ENCODE results near the gene CTRB2.
"Not testable (repeated sequence)": the region's sequence is repeated elsewhere in the genome, so short reads cannot be mapped to it uniquely, and the experiment has no call there.

Gene CTRB2

GRCh38 chr16:75208861-75209505 lies 2.0 kb upstream of the CTRB2 start:
- DNase-seq (ENCODE audit: insufficient read length, low spot score): no peak
- FAIRE-seq: no peak

DNA sequence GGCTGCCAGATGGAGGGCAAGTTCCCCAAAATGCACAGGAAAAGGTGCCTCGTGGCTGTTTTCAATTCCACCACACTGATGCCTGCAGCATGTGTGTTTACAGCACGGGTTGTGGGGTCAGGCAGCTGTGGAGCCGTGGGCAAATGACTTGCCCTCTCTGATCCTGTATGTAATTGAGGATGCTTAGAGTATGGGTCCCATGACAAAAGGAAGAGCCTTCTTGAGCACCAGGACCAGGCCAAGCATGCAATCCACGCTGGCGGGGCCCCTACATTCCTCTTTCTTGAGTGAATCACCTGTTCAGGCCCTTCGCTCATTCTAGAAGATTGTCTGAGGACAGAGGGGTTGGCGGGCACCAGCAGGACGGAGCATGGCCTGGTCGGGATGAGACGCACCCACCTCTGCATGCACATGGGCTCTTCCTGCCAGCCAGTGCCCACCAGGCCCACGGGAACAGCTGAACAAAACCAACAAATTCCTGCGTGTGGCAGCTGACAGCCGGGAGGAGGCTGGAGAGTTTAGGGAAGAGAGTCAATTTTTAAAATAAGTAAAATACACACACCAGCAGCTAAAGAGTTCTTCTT lies 1.4 kb upstream of the CTRB2 start:
- no peak for DNase-seq (ENCODE audit: insufficient read length, low spot score)
- peak; percentile 4 for FAIRE-seq

DNA sequence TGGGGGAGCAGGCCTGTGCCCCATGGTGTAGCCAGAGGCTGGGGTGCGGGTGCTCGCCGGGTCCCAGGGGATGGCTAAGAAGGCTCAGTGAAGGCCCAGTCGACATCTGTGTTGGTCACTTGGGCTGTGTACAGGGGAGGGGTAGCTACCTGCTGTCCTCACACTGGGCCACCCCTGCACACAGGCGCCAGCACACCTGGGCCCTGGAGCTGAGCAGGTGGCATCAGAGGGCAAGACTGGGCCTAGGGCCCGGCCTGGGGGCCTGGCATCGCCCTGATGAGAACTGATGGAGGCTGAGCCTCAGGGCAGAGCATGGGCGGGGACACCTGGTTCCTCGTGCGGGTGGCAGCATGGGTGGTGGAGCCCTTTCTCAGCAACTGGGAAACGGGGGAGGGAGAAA lies 870 bp upstream of the CTRB2 start:
- DNase-seq (ENCODE audit: insufficient read length, low spot score) (no peak), FAIRE-seq (no peak)

GRCh38 chr16:75205961-75206748 lies 806 bp downstream of the CTRB2 start:
- not testable (repeated sequence) for DNase-seq (ENCODE audit: insufficient read length, low spot score); FAIRE-seq

- not testable (repeated sequence) for DNase-seq (ENCODE audit: insufficient read length, low spot score)
- FAIRE-seq: peak; percentile 94
These were observed 1.5 kb downstream of the CTRB2 start for GRCh38 chr16:75205438-75205837.

DNA sequence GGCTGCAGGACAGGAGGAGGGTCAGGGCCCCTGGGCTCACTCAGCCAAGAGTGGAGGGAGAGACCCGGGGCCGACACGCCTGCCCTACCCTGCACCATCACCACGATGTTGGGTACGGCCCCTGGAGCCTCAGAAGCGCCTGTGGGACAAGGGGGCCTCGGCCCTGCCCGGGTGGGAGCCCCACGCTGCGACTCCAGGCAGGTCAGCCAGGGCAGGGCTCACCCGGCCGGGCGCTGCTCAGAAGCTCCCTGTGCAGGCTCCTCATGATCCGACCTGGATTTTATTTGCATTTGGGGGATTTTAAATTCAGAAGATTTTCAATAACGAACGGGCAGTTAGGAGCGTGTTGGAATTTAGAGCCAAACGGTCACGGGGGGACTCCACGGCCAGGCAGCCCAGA lies 2.1 kb downstream of the CTRB2 start:
- FAIRE-seq: not testable (repeated sequence)

DNA sequence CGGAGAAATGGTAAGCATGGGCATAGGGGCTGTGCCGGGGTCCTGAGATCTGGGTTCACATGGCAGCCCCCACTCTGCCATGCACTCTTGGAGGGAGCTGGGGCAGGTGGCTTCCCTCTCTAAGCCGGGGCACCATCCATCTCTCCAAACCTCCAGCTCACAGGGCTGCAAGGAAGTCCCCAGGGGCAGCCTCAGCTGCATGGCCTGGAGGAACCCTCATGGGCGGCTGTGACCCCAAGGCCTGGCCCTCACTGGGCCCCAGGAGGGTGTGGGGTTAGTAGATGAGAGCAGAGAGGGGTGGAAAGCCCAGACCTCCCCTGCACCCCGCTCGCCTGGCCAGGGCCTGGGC lies 2.6 kb downstream of the CTRB2 start:
- FAIRE-seq (no peak), DNase-seq (ENCODE audit: insufficient read length, low spot score) (no peak)

More for the DNA sequence above, 2.1 kb downstream of the CTRB2 start:
- DNase-seq (ENCODE audit: insufficient read length, low spot score): not testable (repeated sequence)

GRCh38 chr16:75203667-75204409 lies 3.1 kb downstream of the CTRB2 start:
- DNase-seq (ENCODE audit: insufficient read length, low spot score): no peak
- no peak for FAIRE-seq

- FAIRE-seq: no peak
- no peak for DNase-seq (ENCODE audit: insufficient read length, low spot score)
These were observed 3.9 kb downstream of the CTRB2 start for GRCh38 chr16:75203096-75203495.

DNA sequence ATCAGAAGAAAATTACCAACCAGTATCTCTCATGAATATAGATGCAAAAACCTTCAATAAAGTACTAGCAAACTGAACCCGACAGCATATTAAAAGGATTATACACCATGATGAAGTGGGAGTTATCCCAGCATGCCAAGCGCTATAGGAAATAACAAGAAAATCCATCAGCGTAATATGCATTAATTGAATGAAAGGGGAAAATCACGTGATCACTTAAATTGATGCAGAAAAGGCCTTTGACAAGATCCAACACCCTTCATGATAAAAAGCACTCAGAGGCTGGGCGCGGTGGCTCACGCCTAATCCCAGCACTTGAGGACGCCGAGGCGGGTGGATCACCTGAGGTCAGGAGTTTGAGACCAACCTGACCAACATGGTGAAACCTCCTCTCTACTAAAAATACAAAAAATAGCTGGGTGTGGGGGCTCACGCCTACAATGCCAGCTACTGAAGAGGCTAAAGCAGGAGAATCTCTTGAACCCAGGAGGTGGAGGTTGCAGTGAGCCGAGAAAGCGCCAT lies 4.8 kb downstream of the CTRB2 start:
- no peak for FAIRE-seq

GRCh38 chr16:75198135-75198600 lies 8.8 kb downstream of the CTRB2 start:
- DNase-seq (ENCODE audit: insufficient read length, low spot score) (no peak), FAIRE-seq (no peak)

More for the DNA sequence above, 4.8 kb downstream of the CTRB2 start:
- no peak for DNase-seq (ENCODE audit: insufficient read length, low spot score)

DNA sequence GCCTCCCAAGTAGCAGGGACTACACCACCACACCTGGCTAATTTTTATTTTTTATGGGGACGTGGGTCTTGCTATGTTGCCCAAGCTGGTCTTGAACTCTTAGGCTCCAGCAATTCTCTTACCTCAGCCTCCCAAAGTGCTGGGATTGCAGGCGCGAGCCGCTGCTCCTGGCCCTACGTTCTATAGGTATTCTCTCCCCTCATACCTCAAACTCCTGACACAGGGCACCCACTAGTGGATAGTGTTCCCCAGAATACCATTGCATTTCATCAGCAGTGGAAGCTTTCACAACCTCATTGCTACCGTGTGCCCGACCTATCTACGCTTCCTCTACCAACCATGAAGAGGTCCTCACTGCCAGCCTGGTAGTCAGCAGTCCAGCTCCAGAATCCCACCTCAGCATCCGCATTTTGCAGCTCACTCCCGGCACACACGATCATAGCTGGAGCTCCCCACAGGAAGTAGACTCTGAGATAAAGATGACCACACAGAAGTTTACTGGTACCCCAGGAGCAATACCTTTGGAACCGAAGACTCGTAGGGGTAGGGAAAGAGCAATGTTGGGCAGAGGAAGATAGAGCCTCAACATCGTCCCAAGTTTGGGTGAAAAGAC lies 9.3 kb downstream of the CTRB2 start:
- FAIRE-seq: peak; percentile 36

DNA sequence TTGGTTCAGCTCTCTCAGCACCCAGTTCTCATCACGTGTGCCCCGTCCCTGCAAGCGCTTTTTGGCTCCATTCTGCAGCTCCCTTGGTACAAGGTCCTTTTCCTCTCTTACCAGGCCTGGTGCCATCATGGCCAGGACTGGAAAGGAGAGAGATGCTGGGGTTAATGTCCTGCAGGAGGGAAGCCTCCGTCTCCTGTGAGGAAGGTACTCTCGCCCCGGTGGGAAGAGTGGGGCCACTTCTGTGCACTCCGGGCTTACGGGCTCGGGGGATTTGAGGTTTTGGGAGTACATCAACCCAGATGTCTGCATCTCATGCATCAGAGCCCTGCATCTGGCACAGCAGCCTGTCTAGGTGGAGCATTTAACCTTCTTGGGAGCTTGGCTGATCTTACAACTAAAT lies 10.1 kb downstream of the CTRB2 start:
- FAIRE-seq: no peak
- no peak for DNase-seq (ENCODE audit: insufficient read length, low spot score)

More for the DNA sequence above, 9.3 kb downstream of the CTRB2 start:
- DNase-seq (ENCODE audit: insufficient read length, low spot score): no peak

DNA sequence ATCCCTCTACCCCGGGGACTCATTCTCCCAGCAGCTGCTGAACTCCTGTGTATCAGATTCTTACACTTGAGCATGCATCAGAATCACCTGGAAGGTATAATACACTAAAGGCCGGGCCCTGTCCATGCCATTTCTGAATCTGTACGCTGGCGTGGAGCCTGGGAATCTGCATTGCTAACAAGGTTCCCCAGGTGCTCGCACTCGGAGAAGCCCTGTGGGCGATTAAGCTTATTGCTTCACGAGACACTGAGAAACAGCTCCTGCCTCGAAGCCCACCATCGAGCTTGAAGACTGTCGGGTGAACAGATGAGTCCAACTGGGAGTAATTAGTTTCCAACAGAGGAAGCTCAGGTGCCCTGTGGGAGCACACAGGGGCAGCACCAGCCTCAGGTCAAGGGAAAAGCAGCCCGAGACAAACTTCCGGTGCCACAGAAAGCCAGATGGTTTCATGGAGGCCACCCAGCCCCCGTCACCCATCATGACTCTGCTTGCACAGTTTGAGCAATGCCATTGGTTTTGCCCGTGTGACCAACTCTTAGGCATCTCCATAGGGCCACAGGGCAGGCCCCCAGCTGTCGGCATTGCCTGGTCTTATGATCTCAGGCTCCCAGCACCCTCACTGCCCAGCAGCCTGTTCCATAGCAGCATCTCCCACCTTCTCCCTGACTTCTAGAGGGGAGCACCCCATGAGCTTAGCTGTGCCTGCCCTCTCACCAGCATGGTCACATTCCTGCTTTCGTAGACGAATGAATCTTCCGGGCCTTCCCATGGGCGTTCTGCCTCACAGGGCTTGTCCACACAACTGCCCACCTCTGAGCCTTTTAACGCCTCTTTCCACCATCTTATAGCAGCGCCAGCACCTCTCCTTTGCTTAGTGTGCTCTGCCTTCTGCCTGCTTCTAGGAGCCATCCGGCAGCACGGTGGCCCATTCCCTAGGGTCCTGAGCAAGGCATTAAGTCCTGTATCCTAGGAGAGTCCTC lies 10.9 kb downstream of the CTRB2 start:
- no peak for DNase-seq (ENCODE audit: insufficient read length, low spot score)
- FAIRE-seq: no peak

GRCh38 chr16:75193730-75194444 lies 13.1 kb downstream of the CTRB2 start:
- no peak for FAIRE-seq

DNA sequence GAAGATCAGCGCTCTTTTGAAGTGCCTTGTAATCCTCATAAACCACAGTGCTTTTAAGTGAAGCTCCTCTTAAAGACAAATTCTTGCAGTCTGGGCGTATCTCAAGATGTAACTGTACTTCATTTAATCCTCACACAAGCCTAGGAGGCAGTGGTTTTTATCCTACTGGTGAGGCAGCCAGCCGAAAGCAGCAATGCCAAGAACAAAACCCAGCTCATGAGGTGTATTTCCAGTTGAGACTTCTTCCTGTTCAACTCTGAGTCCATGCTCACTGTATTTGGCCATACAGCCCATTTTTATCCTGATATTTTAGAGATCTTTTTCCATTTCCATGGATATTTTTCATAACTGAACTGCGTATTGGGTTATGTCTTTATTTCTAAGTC lies 13.7 kb downstream of the CTRB2 start:
- peak; percentile 31 for FAIRE-seq
- no peak for DNase-seq (ENCODE audit: insufficient read length, low spot score)

More at GRCh38 chr16:75193730-75194444, 13.1 kb downstream of the CTRB2 start:
- DNase-seq (ENCODE audit: insufficient read length, low spot score): no peak

DNA sequence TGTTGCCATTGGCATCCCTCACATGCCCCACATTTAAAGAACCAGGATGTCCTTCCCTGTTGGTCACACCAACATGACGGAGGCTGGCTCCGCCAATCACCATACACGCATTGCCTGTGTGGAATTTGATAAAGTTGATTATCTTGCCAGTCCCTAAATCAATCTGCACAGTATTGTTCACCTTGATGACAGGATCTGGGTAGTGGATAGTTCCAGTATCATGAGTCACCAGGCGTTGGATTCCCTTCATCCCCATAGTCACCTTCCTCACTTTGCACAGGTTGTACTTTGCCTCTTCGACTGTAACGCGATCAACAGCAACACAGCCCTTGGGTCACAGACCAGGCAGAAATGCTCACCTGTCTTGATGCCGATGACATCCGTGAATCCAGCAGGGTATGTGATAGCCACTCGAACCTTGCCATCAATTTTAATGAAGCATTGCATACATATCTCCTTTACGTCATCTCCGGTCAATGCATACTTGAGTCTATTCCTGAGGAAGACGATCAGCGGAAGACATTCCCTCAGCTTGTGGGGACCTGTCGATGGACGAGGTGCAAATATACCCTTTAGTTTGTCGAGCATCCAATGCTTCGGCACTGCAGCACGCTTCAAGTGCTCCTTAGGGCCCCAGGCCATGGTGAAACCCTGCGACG lies 14.2 kb downstream of the CTRB2 start:
- peak; percentile 88 for FAIRE-seq
- DNase-seq (ENCODE audit: insufficient read length, low spot score): no peak

DNA sequence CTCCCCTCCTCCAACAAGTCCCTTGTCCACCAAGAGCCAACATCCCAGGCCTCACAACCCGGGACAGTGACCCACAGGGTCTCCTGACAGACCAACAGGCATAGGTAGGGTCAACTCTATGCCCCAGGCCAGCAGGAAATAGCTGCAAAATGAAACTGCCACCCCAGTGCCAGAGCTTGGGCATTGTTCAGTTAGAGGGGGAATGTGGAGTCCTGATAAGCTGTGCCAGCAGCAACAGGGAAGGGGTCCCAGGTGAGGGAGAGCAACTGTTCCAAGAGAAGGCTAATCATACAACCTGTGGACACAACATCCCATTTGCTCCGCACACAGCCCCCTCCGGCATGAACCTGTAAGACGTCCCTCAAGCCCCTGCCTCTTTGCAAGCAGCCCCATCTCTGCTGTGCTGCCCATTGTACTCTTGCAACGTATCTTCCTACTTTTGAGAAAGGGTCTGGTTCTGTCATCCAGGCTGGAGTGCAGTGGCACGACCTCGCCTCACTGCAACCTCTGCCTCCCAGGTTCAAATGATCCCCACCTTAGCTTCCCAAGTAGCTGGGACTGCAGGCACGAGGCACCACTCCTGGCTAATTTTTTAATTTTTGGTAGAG lies 17.2 kb downstream of the CTRB2 start:
- DNase-seq (ENCODE audit: insufficient read length, low spot score): no peak
- FAIRE-seq: peak; percentile 4

Data from HTR-8/SVneo (cell line).